Measurements from ENCODE around the gene ITGAL.
A peak's percentile ranks its signal among the peaks of the same experiment; 100 is the strongest.
"Not testable (repeated sequence)": the region's sequence is repeated elsewhere in the genome, so short reads cannot be mapped to it uniquely, and the experiment has no call there.

The ITGAL gene

DNA sequence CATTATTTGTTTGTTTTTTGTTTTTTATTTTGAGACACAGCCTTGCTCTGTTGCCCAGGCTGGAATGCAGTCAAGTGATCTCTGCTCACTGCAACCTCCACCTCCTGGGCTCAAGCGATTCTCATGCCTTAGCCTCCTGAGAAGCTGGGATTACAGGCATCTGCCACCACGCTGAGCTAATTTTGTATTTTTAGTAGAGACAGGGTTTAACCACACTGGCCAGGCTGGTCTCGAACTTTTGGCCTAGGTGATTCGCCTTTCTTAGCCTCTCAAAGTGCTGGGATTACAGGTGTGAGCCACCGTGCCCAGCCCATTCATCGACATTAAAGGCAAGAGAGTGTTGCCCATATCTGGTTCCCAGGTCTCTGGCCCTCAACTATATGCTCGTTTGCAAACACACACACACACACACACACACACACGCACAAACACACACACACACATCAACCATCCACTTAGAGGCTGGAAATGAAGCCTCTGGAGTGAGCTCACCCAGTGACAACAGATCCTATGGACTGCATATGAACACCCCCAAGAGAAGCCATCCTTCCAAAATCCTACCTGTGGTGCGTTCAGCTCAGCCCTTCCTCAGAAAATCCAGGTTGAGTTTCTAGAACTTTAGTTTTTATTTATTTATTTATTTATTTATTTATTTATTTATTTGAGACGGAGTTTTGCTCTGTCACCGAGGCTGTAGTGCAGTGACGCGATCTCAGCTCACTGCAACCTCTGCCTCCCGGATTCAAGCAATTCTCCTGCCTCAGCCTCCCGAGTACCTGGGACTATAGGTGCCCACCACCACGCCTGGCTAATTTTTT is 14.6 kb upstream of the ITGAL start:
- TF ChIP-seq CTCF (IDR thresholded peaks at IDR 0.05; ENCODE audit: low read depth, low read length, missing control alignments), result no peak

DNA sequence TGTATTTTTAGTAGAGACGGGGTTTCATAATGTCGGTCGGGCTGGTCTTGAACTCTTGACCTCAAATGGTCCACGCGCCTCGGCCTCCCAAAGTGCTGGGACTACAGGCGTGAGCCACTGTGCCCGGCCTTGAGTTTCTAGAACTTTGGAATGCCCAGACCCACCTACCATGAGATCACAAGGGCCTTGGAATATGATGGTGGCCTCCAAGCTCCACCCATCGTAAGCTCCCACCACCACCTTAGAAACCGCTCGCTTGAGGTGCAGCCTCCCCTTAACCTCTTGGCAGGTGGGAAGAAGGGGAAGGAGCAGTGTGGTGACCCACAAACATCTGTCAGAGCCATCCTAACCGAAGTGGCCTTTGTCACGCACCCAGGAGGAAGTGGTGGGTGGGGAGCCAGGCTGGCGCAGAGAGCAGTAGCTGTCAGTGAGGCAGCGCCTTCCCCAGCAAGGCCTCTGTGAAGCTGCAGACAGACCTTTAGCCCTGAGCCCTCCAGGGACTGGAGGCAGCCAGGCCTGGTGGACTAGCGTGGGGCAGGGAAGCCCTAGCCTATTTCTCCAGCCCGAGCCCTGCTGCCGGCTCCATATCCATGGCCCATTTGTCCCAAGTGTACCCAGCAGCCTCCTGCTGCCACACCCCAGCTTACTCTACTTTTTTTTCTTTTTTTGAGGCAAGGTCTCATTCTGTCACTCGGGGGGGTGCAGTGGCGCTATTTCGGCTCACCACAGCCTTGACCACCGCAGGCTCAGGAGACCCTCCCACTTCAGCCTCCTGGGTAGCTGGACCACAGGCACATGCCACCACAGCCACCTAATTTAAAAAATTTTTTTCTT is 13.8 kb upstream of the ITGAL start:
- DNase-seq (ENCODE audit: low read depth), result peak; percentile 96
- no peak for TF ChIP-seq CTCF (IDR thresholded peaks at IDR 0.05; ENCODE audit: low read depth, low read length, missing control alignments)
- H3K4me3 ChIP-seq (ENCODE audit: low read depth, low read length), result peak overlapping the region; percentile 8; the same call in 1 of the 2 replicates

More for the DNA sequence above, 14.6 kb upstream of the ITGAL start:
- no peak overlapping the region for H3K4me3 ChIP-seq (ENCODE audit: low read depth, low read length)
- DNase-seq (ENCODE audit: low read depth), result no peak

DNA sequence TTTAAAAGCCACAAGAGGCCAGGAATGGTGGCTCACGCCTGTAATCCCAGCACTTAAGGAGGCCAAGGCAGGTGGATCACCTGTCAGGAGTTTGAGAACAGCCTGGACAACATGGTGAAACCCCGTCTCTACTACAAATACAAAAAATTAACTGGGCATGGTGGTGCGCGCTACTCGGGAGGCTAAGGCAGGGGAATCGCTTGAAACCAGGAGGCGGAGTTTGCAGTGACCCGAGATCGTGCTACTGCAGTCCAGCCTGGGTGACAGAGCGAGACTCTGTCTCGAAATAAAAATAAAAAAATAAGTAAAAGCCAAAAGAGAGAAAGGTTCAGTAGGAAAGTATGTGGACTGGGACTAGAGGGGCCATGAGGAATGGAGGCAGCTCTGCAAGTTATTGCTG is 13.1 kb upstream of the ITGAL start:
- no peak for DNase-seq (ENCODE audit: low read depth)
- peak overlapping the region; percentile 8; the same call in 1 of the 2 replicates for H3K4me3 ChIP-seq (ENCODE audit: low read depth, low read length)
- TF ChIP-seq CTCF (IDR thresholded peaks at IDR 0.05; ENCODE audit: low read depth, low read length, missing control alignments), result no peak

GRCh38 chr16:30461426-30461825 is 11.1 kb upstream of the ITGAL start:
- not testable (repeated sequence) for H3K4me3 ChIP-seq (ENCODE audit: low read depth, low read length); DNase-seq (ENCODE audit: low read depth)

DNA sequence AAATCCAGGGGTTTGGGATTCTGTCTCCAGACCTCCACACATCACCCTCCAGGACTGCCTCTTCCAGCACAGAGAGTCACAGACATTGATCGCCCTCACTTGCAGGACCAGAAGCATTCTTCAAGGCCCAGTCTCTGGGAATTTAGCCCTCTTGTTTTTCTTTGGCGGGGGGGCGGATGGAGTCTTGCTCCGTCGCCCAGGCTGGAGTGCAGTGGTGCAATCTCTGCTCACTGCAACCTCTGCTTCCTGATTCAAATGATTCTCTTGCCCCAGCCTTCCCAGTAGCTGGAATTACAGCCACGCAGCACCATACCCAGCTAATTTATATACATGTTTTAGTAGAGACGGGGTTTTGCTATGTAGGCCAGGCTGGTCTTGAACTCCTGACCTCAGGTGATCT is 8.5 kb upstream of the ITGAL start:
- DNase-seq (ENCODE audit: low read depth), result no peak
- no peak for TF ChIP-seq CTCF (IDR thresholded peaks at IDR 0.05; ENCODE audit: low read depth, low read length, missing control alignments)
- H3K4me3 ChIP-seq (ENCODE audit: low read depth, low read length), result no peak overlapping the region

GRCh38 chr16:30470170-30470512 is 2.4 kb upstream of the ITGAL start:
- no peak overlapping the region for H3K4me3 ChIP-seq (ENCODE audit: low read depth, low read length)
- DNase-seq (ENCODE audit: low read depth), result no peak
- TF ChIP-seq CTCF (IDR thresholded peaks at IDR 0.05; ENCODE audit: low read depth, low read length, missing control alignments), result no peak

DNA sequence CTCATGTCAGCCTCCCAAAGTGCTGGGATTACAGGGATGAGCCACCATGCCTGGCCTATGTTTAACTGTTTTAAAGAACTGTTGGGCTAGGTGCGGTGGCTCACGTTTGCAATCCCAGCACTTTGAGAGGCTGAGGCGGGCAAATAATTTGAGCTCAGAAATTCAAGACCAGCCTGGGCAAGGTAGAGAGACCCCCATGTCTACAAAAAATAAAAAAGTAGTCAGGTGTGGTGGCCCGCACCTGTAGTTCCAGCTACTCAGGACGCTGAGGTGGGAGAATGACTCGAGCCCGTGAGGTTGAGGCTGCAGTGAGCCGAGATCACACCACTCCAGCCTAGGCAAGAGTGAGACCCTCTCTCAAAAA is 1.9 kb upstream of the ITGAL start:
- no peak for TF ChIP-seq CTCF (IDR thresholded peaks at IDR 0.05; ENCODE audit: low read depth, low read length, missing control alignments)
- no peak overlapping the region for H3K4me3 ChIP-seq (ENCODE audit: low read depth, low read length)
- DNase-seq (ENCODE audit: low read depth), result no peak
